Endothelial cell of umbilical vein (primary cell): ENCODE results near the gene CHCHD5. TPM values are rescaled to one million over a fixed set of nuclear protein-coding genes. Genes with fewer than 3 reads are reported as not detected.

Experiments used
- BruUV-seq: library from RNA; stranded (reverse); fragments of 400-500 nt; replicated peaks from 2 replicates; lab custom pipeline; 2021; lab: Mats Ljungman, UMichigan
- CTCF ChIA-PET: fragments of 300-600, 350-600 bp; sonication (Branson Sonifier 250); formaldehyde crosslinking; loops from one replicate; lab custom pipeline; 2021; ENCODE audit warnings: antibody characterized with exemption, inconsistent platforms; lab: Charles Lee
- POLR2A ChIA-PET: fragments of 300-600, 350-600 bp; sonication (Branson Sonifier 250); formaldehyde crosslinking; loops from one replicate; lab custom pipeline; 2021; ENCODE audit warnings: antibody characterized with exemption, inconsistent platforms; lab: Charles Lee
- DNase-seq: peaks from one replicate; pipeline ENCODE4 v3.0.0-alpha.2; 2011; ENCODE audit warnings: low read depth, low spot score
- FAIRE-seq: peaks from 2 replicates; lab custom pipeline; 2011; peaks lifted over from hg19 to GRCh38; lab: Jason Lieb, UNC
- H2AFZ ChIP-seq: 2 replicates; pipeline ENCODE4 v1.6.0; 2012; ENCODE audit warnings: low read depth, low read length, control low read depth, inconsistent platforms
- H3K27ac ChIP-seq: 2 replicates; pipeline ENCODE4 v1.5.1; 2011; ENCODE audit warnings: low read depth, mild to moderate bottlenecking, control low read depth, low read length, moderate library complexity; ENCODE audit not compliant: insufficient read depth
- H3K27me3 ChIP-seq, 2 experiments: 2 replicates each; pipeline versions ENCODE4 v1.6.0 to v1.6.1; 2011; ENCODE audit warnings: low read length in 2 of 2, mixed read lengths in 1 of 2; ENCODE audit not compliant: control insufficient read depth in 2 of 2, insufficient read depth in 2 of 2
- H3K36me3 ChIP-seq, 2 experiments: 2 replicates in 1 of 2; 3 replicates in 1 of 2; pipeline ENCODE4 v1.5.1; 2011; ENCODE audit warnings: low read length in 2 of 2, mild to moderate bottlenecking in 1 of 2, moderate library complexity in 1 of 2; ENCODE audit not compliant: control insufficient read depth in 2 of 2, insufficient read depth in 2 of 2; ENCODE audit errors: extremely low read depth in 1 of 2
- H3K4me1 ChIP-seq: 3 replicates; pipeline ENCODE4 v1.5.1; 2011; ENCODE audit warnings: mild to moderate bottlenecking, low read length; ENCODE audit not compliant: control insufficient read depth, insufficient read depth; ENCODE audit errors: extremely low read depth
- H3K4me2 ChIP-seq: 2 replicates; pipeline ENCODE4 v1.6.1; 2011; ENCODE audit warnings: low read length, control low read depth, mixed read lengths; ENCODE audit not compliant: insufficient read depth
- H3K4me3 ChIP-seq, 3 experiments: fragments of 200-600 bp in 1 of 3; sonication (generic), shearing (Covaris generic) in 1 of 3; replicated peaks in 1 of 3; 2 replicates each; pipeline ENCODE4 v1.5.1; 2011 to 2016; ENCODE audit warnings: control low read depth in 3 of 3, low read length in 3 of 3, mild to moderate bottlenecking in 2 of 3, inconsistent platforms in 1 of 3, low read depth in 1 of 3, moderate library complexity in 1 of 3; ENCODE audit not compliant: insufficient read depth in 1 of 3
- H3K79me2 ChIP-seq: 2 replicates; pipeline ENCODE4 v1.6.0; 2012; ENCODE audit warnings: low read length, inconsistent platforms; ENCODE audit not compliant: control insufficient read depth, insufficient read depth
- H3K9ac ChIP-seq: replicated peaks from 2 replicates; pipeline ENCODE3; 2011; ENCODE audit warnings: low read length, control low read depth; ENCODE audit not compliant: insufficient read depth; ENCODE audit errors: extremely low read depth
- H3K9me1 ChIP-seq: replicated peaks from 3 replicates; pipeline ENCODE4 v1.6.0; 2011; ENCODE audit warnings: mild to moderate bottlenecking, low read length; ENCODE audit not compliant: control insufficient read depth, insufficient read depth; ENCODE audit errors: extremely low read depth
- H3K9me3 ChIP-seq: replicated peaks from 2 replicates; pipeline ENCODE4 v1.5.1; 2012; ENCODE audit warnings: low read length, inconsistent platforms; ENCODE audit not compliant: control insufficient read depth, insufficient read depth
- H4K20me1 ChIP-seq: replicated peaks from 2 replicates; pipeline ENCODE3; 2011; ENCODE audit warnings: mild to moderate bottlenecking, low read length; ENCODE audit not compliant: control insufficient read depth, insufficient read depth; ENCODE audit errors: extremely low read depth
- EZH2 ChIP-seq: IDR thresholded peaks from 2 replicates; pipeline ENCODE4 v1.6.1; 2012; ENCODE audit warnings: borderline replicate concordance, low read depth, mild to moderate bottlenecking, moderate library complexity, low read length, inconsistent platforms; ENCODE audit not compliant: severe bottlenecking
- FOS ChIP-seq: IDR thresholded peaks from 2 replicates; pipeline ENCODE4 v1.6.1; 2011; ENCODE audit warnings: mild to moderate bottlenecking, low read length, moderate library complexity, borderline replicate concordance; ENCODE audit not compliant: insufficient read depth
- GATA2 ChIP-seq: IDR thresholded peaks from 2 replicates; pipeline ENCODE4 v1.7.0; 2011; ENCODE audit warnings: low read depth, mild to moderate bottlenecking, moderate library complexity, mixed read lengths, low read length; ENCODE audit not compliant: insufficient read length, insufficient read depth
- JUN ChIP-seq: IDR thresholded peaks from 2 replicates; pipeline ENCODE4 v1.6.1; 2011; ENCODE audit warnings: borderline replicate concordance, low read depth; ENCODE audit not compliant: insufficient read length, insufficient read depth
- MYC ChIP-seq: IDR thresholded peaks from one replicate; pipeline ENCODE4 v1.6.1; 2011; ENCODE audit warnings: mild to moderate bottlenecking, low read depth, low read length
- POLR2A ChIP-seq: IDR thresholded peaks from 2 replicates; pipeline ENCODE4 v1.6.1; 2012; ENCODE audit warnings: low read depth, mild to moderate bottlenecking, control low read depth, low read length
- POLR2AphosphoS5 ChIP-seq: IDR thresholded peaks from 2 replicates; pipeline ENCODE4 v1.6.1; 2012; ENCODE audit warnings: low read depth, mild to moderate bottlenecking, control low read depth, low read length, moderate library complexity; ENCODE audit not compliant: insufficient read depth
- dilution Hi-C: fragments of 300-500 bp; cut with MboI; formaldehyde crosslinking; loops from one replicate; pipeline ENCODE4 v1.15.0; 2019; ENCODE audit warnings: low sequenced_read_pairs; ENCODE audit not compliant: extremely low pct_ligation_motif_present
- intact Hi-C: fragments of 100-400 bp; cut with micrococcal nuclease; formaldehyde crosslinking; loops from one replicate; pipeline ENCODE4 v1.10.0; 2022
- polyA plus RNA-seq, 4 experiments: library from polyadenylated mRNA; depleted of rRNA in 3 of 4; stranded (reverse) in 3 of 4; unstranded in 1 of 4; fragments of >200 nt; gene quantifications; 2 replicates each; pipeline versions ENCODE4 v1.2.1 to v1.2.3, GENCODE V29; 2011 to 2012; ENCODE audit warnings: missing spikeins in 1 of 4
- total RNA-seq: library from RNA; stranded (reverse); gene quantifications from 2 replicates; pipeline ENCODE4 v1.2.3, GENCODE V29; 2021
- TF ChIP-seq, protein P1 (sequence below): IDR thresholded peaks from 2 replicates; pipeline ENCODE4 v1.6.1; 2011; ENCODE audit not compliant: insufficient read depth, insufficient read length
- TF ChIP-seq, protein P2 (sequence below), 2 donors: IDR thresholded peaks; 1 replicate in 1 of 2; 2 replicates in 1 of 2; pipeline ENCODE4 v1.5.1; 2011; ENCODE audit warnings: low read length in 2 of 2, mild to moderate bottlenecking in 2 of 2, moderate library complexity in 2 of 2, control low read depth in 1 of 2, inconsistent platforms in 1 of 2, low read depth in 1 of 2; ENCODE audit not compliant: insufficient read depth in 1 of 2; ENCODE audit errors: extremely low read depth in 1 of 2

CHCHD5 gene
- total and polyA plus RNA-seq, 2 donors (not counting 3 experiments of a cell fraction or from before 2014, with no cell fraction given) = 22.2 to 44.7 TPM

GRCh38 chr2:112606547-112606946 is 22.1 kb downstream of the CHCHD5 start:
- no TSS peak for BruUV-seq

More at GRCh38 chr2:112606547-112606946, 22.1 kb downstream of the CHCHD5 start:
- Histone ChIP-seq H3K9ac (no peak overlapping the region), H3K27ac (no peak overlapping the region), H4K20me1 (no peaks in the 10 kb centered on the region), H3K4me2 (no peak overlapping the region), H3K79me2 (no peaks in the 10 kb centered on the region), H3K9me1 (no peaks in the 10 kb centered on the region), H3K4me3 (no peak overlapping the region), H3K9me3 (no peaks in the 10 kb centered on the region), H3K27me3 (no peaks in the 10 kb centered on the region), H2AFZ (no peak overlapping the region), H3K4me1 (no peaks in the 10 kb centered on the region), H3K36me3 (no peaks in the 10 kb centered on the region)
- CTCF ChIA-PET = interaction anchor here (1.4 to 2.6 kb wide), 3 partner anchors 21 to 121 kb away, joined by 3 to 11 read pairs (median 6); no protein-coding TSS in a partner anchor
- DNase-seq (no peak), FAIRE-seq (no peak)
- intact Hi-C loops (no loop called here), dilution Hi-C loops (no loop called here)
- POLR2A ChIA-PET = no interaction called here
- no peak for TF ChIP-seq JUN
- TF ChIP-seq, protein P1, sequence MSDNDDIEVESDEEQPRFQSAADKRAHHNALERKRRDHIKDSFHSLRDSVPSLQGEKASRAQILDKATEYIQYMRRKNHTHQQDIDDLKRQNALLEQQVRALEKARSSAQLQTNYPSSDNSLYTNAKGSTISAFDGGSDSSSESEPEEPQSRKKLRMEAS = no peak
- no peak for TF ChIP-seq FOS
- TF ChIP-seq MYC = no peak
- TF ChIP-seq, protein P2, sequence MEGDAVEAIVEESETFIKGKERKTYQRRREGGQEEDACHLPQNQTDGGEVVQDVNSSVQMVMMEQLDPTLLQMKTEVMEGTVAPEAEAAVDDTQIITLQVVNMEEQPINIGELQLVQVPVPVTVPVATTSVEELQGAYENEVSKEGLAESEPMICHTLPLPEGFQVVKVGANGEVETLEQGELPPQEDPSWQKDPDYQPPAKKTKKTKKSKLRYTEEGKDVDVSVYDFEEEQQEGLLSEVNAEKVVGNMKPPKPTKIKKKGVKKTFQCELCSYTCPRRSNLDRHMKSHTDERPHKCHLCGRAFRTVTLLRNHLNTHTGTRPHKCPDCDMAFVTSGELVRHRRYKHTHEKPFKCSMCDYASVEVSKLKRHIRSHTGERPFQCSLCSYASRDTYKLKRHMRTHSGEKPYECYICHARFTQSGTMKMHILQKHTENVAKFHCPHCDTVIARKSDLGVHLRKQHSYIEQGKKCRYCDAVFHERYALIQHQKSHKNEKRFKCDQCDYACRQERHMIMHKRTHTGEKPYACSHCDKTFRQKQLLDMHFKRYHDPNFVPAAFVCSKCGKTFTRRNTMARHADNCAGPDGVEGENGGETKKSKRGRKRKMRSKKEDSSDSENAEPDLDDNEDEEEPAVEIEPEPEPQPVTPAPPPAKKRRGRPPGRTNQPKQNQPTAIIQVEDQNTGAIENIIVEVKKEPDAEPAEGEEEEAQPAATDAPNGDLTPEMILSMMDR (IDR thresholded peaks at IDR 0.05; ENCODE audit: extremely low read depth in 1 of 2, insufficient read depth in 1 of 2, low read depth in 1 of 2, low read length in 2 of 2) = no peak
- no peak for TF ChIP-seq EZH2
- no peak for TF ChIP-seq GATA2
- no peak for TF ChIP-seq POLR2A
- no peak for TF ChIP-seq POLR2AphosphoS5
